ENCODE measurements around the gene DNAH2. TPM values are rescaled to one million over a fixed set of nuclear protein-coding genes. Genes with fewer than 3 reads are reported as not detected.

DNAH2 gene
- total and polyA plus RNA-seq, 9 of the 15 experiments (the other 6 are each of a cell fraction or from before 2014, with no cell fraction given) = 0.03 TPM; not detected in 8

GRCh38 chr17:7835814-7836595 is 118.5 kb downstream of the DNAH2 start (continued):
- TF ChIP-seq ZBTB40 (IDR thresholded peaks at IDR 0.05) (0 out of 2 replicates have a peak, but pooled peaks have one; percentile 10), ZBTB40 (CRISPR knock-in tag; IDR thresholded peaks at IDR 0.05) (no peak), ZNF780A (CRISPR knock-in tag; IDR thresholded peaks at IDR 0.05) (no peak), SLC30A9 (CRISPR knock-in tag; IDR thresholded peaks at IDR 0.05) (no peak), FUS (optimal IDR thresholded peaks at IDR 0.05; ENCODE audit: low read depth, low read length) (no peak), ILK (tag; IDR thresholded peaks at IDR 0.05; ENCODE audit: borderline replicate concordance, low read depth) (no peak), SAFB (IDR thresholded peaks at IDR 0.05; ENCODE audit: borderline replicate concordance, low read depth, low read length) (0 out of 2 replicates have a peak, but pooled peaks have one; percentile 18), RBM25 (IDR thresholded peaks at IDR 0.05; ENCODE audit: low read depth, low read length, severe bottlenecking) (no peak), FOXA3 (CRISPR knock-in tag; conservative IDR thresholded peaks at IDR 0.05 in 1 of 2, IDR thresholded peaks at IDR 0.05 in 1 of 2) (no peak), NCOR1 (IDR thresholded peaks at IDR 0.05) (peak; percentile 6; the same call in 1 of the 2 replicates), PREB (CRISPR knock-in tag; IDR thresholded peaks at IDR 0.05) (no peak)

All from K562 (cell line).